Measurements from ENCODE around the gene LRMDA. TPM values are rescaled to one million over a fixed set of nuclear protein-coding genes. Genes with fewer than 3 reads are reported as not detected.

Gene LRMDA
- total RNA-seq, 3 donors from 2014 or later (not counting 1 experiment from before 2014, with no cell fraction given): 1.4 to 2.4 (median 2.1) TPM

- no peaks in the 10 kb centered on the region for H3K36me3 Mint-ChIP-seq
- H3K4me3 Mint-ChIP-seq: no peak overlapping the region
- peaks cover 3% of the 10 kb centered on the region for H3K4me1 ChIP-seq (ENCODE audit: control insufficient read depth, insufficient read depth, low read length)
- H3K27me3 Mint-ChIP-seq (ENCODE audit: low read depth in 2 of 2): no peaks in the 10 kb centered on the region
- intact Hi-C loops (cut with micrococcal nuclease): no loop called here
- no peaks in the 10 kb centered on the region for H3K9me3 Mint-ChIP-seq
- no peak overlapping the region for H3K27ac Mint-ChIP-seq
- ATAC-seq (no peak), DNase-seq (no peak)
- no peaks in the 10 kb centered on the region for H3K27me3 ChIP-seq (ENCODE audit: control insufficient read depth, insufficient read depth, low read length)
- H3K27ac ChIP-seq (ENCODE audit: low read length): no peak overlapping the region
- H3K4me3 ChIP-seq (ENCODE audit: low read length): no peak overlapping the region
- no peaks in the 10 kb centered on the region for H3K36me3 ChIP-seq (ENCODE audit: control insufficient read depth, insufficient read depth, low read length)
- TF ChIP-seq, protein P1, sequence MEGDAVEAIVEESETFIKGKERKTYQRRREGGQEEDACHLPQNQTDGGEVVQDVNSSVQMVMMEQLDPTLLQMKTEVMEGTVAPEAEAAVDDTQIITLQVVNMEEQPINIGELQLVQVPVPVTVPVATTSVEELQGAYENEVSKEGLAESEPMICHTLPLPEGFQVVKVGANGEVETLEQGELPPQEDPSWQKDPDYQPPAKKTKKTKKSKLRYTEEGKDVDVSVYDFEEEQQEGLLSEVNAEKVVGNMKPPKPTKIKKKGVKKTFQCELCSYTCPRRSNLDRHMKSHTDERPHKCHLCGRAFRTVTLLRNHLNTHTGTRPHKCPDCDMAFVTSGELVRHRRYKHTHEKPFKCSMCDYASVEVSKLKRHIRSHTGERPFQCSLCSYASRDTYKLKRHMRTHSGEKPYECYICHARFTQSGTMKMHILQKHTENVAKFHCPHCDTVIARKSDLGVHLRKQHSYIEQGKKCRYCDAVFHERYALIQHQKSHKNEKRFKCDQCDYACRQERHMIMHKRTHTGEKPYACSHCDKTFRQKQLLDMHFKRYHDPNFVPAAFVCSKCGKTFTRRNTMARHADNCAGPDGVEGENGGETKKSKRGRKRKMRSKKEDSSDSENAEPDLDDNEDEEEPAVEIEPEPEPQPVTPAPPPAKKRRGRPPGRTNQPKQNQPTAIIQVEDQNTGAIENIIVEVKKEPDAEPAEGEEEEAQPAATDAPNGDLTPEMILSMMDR (IDR thresholded peaks at IDR 0.05): no peak
- WGBS (ENCODE audit: insufficient coverage): 86% methylated on average over 4 of the region's 4 CpGs
- H3K9me3 ChIP-seq (ENCODE audit: control insufficient read depth, insufficient read depth, low read length): no peaks in the 10 kb centered on the region
- no peaks in the 10 kb centered on the region for H3K4me1 Mint-ChIP-seq
Measured at GRCh38 chr10:76543655-76544054, 1112.2 kb downstream of the LRMDA start.

- WGBS (ENCODE audit: insufficient coverage): 100% methylated on average over 1 of the region's 1 CpG
- H3K9me3 Mint-ChIP-seq: no peaks in the 10 kb centered on the region
- ATAC-seq (no peak), DNase-seq (no peak)
- H3K27ac Mint-ChIP-seq: no peak overlapping the region
- no peaks in the 10 kb centered on the region for H3K27me3 ChIP-seq (ENCODE audit: control insufficient read depth, insufficient read depth, low read length)
- no peaks in the 10 kb centered on the region for H3K9me3 ChIP-seq (ENCODE audit: control insufficient read depth, insufficient read depth, low read length)
- no peaks in the 10 kb centered on the region for H3K4me1 Mint-ChIP-seq
- H3K27me3 Mint-ChIP-seq (ENCODE audit: low read depth in 2 of 2): no peaks in the 10 kb centered on the region
- peaks cover 3% of the 10 kb centered on the region for H3K4me1 ChIP-seq (ENCODE audit: control insufficient read depth, insufficient read depth, low read length)
- H3K36me3 Mint-ChIP-seq: no peaks in the 10 kb centered on the region
- TF ChIP-seq, protein P1 (IDR thresholded peaks at IDR 0.05): no peak
- H3K4me3 ChIP-seq (ENCODE audit: low read length): no peak overlapping the region
- H3K27ac ChIP-seq (ENCODE audit: low read length): no peak overlapping the region
- no peaks in the 10 kb centered on the region for H3K36me3 ChIP-seq (ENCODE audit: control insufficient read depth, insufficient read depth, low read length)
- H3K4me3 Mint-ChIP-seq: no peak overlapping the region
- intact Hi-C loops (cut with micrococcal nuclease): no loop called here
Measured at GRCh38 chr10:76544789-76545188, 1113.4 kb downstream of the LRMDA start.

DNA sequence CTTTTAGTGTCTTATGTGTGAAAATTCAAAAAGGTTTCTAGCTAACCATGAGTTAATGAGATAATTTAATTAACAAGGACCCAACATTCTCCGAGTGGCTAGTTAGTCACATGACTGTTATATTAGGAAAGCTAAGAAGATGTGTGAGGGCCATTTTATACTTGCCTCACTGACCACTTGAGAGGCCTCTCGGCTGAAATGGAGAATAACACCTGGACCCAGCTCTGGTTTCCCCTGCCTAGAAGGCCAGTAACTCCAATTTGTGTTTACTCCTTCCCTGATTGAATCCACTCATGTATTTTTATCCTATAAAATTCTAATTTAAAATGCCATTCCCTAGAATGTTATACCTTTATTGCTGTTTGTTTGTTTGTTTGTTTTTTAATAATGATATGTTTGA lies 1115.0 kb downstream of the LRMDA start:
- Histone ChIP-seq H3K27me3 (ENCODE audit: control insufficient read depth, insufficient read depth, low read length) (no peaks in the 10 kb centered on the region), H3K36me3 (ENCODE audit: control insufficient read depth, insufficient read depth, low read length) (no peaks in the 10 kb centered on the region), H3K4me3 (ENCODE audit: low read length) (no peak overlapping the region), H3K4me1 (ENCODE audit: control insufficient read depth, insufficient read depth, low read length) (peaks cover 3% of the 10 kb centered on the region), H3K9me3 (ENCODE audit: control insufficient read depth, insufficient read depth, low read length) (no peaks in the 10 kb centered on the region), H3K27ac (ENCODE audit: low read length) (no peak overlapping the region)
- no peak overlapping the region for H3K27ac Mint-ChIP-seq
- ATAC-seq (no peak), DNase-seq (no peak)
- no peaks in the 10 kb centered on the region for H3K9me3 Mint-ChIP-seq
- WGBS (ENCODE audit: insufficient coverage): 69% methylated on average over 2 of the region's 2 CpGs
- intact Hi-C loops (cut with micrococcal nuclease): no loop called here
- no peaks in the 10 kb centered on the region for H3K27me3 Mint-ChIP-seq (ENCODE audit: low read depth in 2 of 2)
- H3K36me3 Mint-ChIP-seq: no peaks in the 10 kb centered on the region
- no peak overlapping the region for H3K4me3 Mint-ChIP-seq
- peaks cover 5 to 7% of the 10 kb centered on the region in 2 donors for H3K4me1 Mint-ChIP-seq
- TF ChIP-seq, protein P1 (IDR thresholded peaks at IDR 0.05): no peak

DNA sequence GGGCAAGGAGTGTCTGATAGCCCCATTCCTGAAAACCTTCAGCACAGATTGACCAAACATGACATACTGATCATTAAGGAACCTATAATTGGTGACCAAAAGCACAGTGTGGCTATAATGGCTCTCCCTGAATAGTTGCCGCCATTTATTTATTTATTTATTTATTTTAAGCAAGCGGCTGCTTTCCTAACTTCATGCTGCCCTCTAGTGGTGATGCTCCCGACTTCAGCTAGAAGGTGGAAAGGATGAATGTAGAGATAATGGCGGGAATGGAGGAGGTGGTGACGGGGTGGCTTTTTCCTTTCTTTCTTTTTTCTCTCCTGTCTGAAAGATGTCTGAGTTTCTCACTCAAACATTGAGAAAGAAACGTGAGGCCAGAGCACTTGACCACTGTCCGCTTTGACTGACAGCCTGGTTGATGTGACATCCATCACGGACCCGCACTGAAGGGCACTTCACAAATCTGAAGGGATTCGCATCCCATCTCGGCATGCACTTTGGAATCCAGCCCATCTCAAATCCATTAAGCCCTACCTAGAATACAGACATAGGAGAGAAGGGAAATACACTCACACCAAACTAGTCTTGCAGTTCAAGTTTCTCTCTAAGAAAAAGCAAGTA lies 1116.0 kb downstream of the LRMDA start:
- intact Hi-C loops (cut with micrococcal nuclease): no loop called here
- Histone ChIP-seq H3K27me3 (ENCODE audit: control insufficient read depth, insufficient read depth, low read length) (no peaks in the 10 kb centered on the region), H3K4me3 (ENCODE audit: low read length) (no peak overlapping the region), H3K36me3 (ENCODE audit: control insufficient read depth, insufficient read depth, low read length) (no peaks in the 10 kb centered on the region), H3K4me1 (ENCODE audit: control insufficient read depth, insufficient read depth, low read length) (peaks cover 3% of the 10 kb centered on the region), H3K27ac (ENCODE audit: low read length) (no peak overlapping the region), H3K9me3 (ENCODE audit: control insufficient read depth, insufficient read depth, low read length) (no peaks in the 10 kb centered on the region)
- no peaks in the 10 kb centered on the region for H3K27me3 Mint-ChIP-seq (ENCODE audit: low read depth in 2 of 2)
- peaks cover 5 to 7% of the 10 kb centered on the region in 2 donors for H3K4me1 Mint-ChIP-seq
- ATAC-seq: peak in 1 of 3 donors; percentile 48
- no peak overlapping the region for H3K4me3 Mint-ChIP-seq
- H3K27ac Mint-ChIP-seq: no peak overlapping the region
- H3K36me3 Mint-ChIP-seq: no peaks in the 10 kb centered on the region
- peak; percentile 19 to 47 for DNase-seq
- TF ChIP-seq, protein P1 (IDR thresholded peaks at IDR 0.05): peak; percentile 71
- no peaks in the 10 kb centered on the region for H3K9me3 Mint-ChIP-seq
- 48% methylated on average over 10 of the region's 11 CpGs for WGBS (ENCODE audit: insufficient coverage)

Measured in natural killer cell (primary cell).